Measurements from ENCODE around the gene SKAP2.

DNA sequence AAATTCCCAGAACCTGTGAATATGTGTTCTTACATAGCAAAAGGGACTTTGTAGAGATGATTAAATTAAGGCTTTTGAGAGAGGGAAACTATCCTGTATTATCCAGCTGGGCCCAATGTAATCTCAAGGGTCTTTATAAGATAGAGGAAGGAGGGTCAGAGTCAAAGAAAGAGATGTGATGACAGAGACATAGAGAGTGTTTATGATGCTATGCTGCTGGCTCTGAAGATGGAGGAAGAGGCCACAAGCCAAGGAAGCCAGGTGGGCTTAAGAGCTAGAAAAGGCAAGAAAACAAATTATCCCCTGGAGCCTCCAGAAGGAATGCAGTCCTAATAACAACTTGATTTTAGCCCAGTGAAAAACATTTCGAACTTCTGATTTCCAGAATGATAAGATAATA is 15.3 kb upstream of the SKAP2 start:
- TF ChIP-seq POLR2AphosphoS5 (IDR thresholded peaks at IDR 0.05; ENCODE audit: low read depth, low read length) (no peak), POLR2A (IDR thresholded peaks at IDR 0.05; ENCODE audit: low read depth, low read length) (no peak)

All from GM12891 (cell line).